GM20000 (cell line): ENCODE measurements around the gene SMYD3.

Source experiments
- DNase-seq: peaks from one replicate; pipeline ENCODE4 v3.0.0; 2012; ENCODE audit warnings: low spot score
- CTCF ChIP-seq: IDR thresholded peaks from 2 replicates; pipeline ENCODE4 v1.5.1; 2012; ENCODE audit warnings: mild to moderate bottlenecking, control low read depth; ENCODE audit errors: extremely low read depth, missing control alignments

The SMYD3 gene

GRCh38 chr1:246318622-246319021 is 188.5 kb downstream of the SMYD3 start:
- no peak for DNase-seq
- TF ChIP-seq CTCF = no peak

GRCh38 chr1:246318036-246318359 is 189.1 kb downstream of the SMYD3 start:
- no peak for TF ChIP-seq CTCF
- no peak for DNase-seq

- TF ChIP-seq CTCF = no peak
- no peak for DNase-seq
These were observed 189.6 kb downstream of the SMYD3 start for GRCh38 chr1:246317332-246318035.

GRCh38 chr1:246311461-246311860 is 195.6 kb downstream of the SMYD3 start:
- no peak for DNase-seq
- no peak for TF ChIP-seq CTCF

GRCh38 chr1:246309247-246309884 is 197.7 kb downstream of the SMYD3 start:
- DNase-seq = no peak
- no peak for TF ChIP-seq CTCF

GRCh38 chr1:246308533-246309075 is 198.5 kb downstream of the SMYD3 start:
- no peak for TF ChIP-seq CTCF
- DNase-seq = no peak

GRCh38 chr1:246306415-246307037 is 200.6 kb downstream of the SMYD3 start:
- no peak for DNase-seq
- TF ChIP-seq CTCF = no peak
